GM18868 (cell line): ENCODE data around the gene PER2.
"Not testable (repeated sequence)": the region's sequence is repeated elsewhere in the genome, so short reads cannot be mapped to it uniquely, and the experiment has no call there.

Source experiments
- ATAC-seq: cut with Tn5 transposase; IDR thresholded peaks from one replicate; pipeline ENCODE4 v1.9.1; 2021; ENCODE audit warnings: mild to moderate bottlenecking, moderate library complexity; ENCODE audit not compliant: unreplicated experiment

Gene PER2, protein sequence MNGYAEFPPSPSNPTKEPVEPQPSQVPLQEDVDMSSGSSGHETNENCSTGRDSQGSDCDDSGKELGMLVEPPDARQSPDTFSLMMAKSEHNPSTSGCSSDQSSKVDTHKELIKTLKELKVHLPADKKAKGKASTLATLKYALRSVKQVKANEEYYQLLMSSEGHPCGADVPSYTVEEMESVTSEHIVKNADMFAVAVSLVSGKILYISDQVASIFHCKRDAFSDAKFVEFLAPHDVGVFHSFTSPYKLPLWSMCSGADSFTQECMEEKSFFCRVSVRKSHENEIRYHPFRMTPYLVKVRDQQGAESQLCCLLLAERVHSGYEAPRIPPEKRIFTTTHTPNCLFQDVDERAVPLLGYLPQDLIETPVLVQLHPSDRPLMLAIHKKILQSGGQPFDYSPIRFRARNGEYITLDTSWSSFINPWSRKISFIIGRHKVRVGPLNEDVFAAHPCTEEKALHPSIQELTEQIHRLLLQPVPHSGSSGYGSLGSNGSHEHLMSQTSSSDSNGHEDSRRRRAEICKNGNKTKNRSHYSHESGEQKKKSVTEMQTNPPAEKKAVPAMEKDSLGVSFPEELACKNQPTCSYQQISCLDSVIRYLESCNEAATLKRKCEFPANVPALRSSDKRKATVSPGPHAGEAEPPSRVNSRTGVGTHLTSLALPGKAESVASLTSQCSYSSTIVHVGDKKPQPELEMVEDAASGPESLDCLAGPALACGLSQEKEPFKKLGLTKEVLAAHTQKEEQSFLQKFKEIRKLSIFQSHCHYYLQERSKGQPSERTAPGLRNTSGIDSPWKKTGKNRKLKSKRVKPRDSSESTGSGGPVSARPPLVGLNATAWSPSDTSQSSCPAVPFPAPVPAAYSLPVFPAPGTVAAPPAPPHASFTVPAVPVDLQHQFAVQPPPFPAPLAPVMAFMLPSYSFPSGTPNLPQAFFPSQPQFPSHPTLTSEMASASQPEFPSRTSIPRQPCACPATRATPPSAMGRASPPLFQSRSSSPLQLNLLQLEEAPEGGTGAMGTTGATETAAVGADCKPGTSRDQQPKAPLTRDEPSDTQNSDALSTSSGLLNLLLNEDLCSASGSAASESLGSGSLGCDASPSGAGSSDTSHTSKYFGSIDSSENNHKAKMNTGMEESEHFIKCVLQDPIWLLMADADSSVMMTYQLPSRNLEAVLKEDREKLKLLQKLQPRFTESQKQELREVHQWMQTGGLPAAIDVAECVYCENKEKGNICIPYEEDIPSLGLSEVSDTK (N-terminal part only)

DNA sequence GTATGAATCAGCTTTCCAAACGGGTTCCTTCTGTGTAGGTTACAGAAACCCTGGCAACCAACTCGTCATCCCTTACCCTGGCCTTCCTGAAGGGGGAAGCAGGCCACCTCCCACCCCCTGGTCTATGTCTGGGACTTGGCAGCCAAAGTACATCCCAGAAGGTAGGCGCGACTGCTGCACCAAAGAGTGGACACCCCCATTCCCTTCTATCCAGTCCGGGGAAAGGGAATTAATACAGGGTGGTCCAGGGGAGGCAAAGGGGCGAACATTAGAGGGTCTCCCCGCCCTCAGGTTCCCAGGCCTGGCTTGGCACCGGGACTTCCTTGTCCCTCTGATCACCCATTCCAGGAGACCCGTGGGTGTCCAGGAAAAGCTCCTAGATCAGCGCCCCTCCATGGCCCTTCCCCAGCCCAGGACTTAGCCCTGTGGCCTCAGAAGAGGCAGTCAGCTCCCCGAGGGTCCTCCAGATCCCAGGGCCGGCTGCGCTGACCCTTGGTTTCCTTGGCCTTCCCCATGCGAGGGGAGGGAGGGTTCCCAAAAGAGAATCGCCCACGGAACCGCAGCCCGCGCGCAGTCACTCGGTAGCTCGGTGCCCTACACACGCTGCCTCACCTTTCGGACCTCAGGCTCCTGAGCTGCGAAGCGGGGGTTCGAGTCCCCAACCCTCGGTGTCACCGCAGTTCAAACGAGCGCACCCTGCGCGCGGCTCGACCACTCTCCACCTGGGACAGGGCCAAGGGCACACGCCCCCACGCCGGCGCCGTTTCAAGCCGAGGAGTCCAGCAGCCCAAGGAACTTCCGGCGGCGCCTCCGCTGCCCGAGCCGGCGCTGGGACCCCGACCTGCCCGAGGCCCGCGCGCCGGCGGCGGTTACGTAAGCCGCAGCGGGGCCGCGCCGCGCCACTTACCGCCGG lies at the start of gene PER2:
Gene PER2 (minus strand): TSS at position 874 of the 913 bp plus-strand sequence. CDS start 10,674 bp downstream, outside the sequence.
- peak; percentile 35 for ATAC-seq

DNA sequence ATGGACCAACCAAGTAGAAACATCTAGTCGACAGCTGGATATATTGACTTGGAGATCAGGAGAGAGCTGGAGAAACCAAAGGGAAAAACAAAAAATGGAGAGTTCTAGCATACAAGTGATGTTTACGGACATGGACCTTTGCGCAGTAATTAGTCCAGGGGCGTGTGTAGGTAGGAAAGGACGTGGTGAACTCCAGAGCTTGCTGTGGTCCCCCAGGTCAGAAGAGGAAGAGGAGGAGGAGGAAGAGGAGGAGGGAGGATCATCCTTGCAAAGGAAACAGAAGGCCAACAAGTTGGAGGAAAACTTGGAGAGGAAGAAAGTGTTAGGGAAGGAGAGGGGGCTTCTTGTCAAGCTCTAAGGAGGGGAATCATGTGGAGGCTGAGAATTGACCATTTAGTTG lies 49.4 kb upstream of the PER2 start:
- no peak for ATAC-seq

DNA sequence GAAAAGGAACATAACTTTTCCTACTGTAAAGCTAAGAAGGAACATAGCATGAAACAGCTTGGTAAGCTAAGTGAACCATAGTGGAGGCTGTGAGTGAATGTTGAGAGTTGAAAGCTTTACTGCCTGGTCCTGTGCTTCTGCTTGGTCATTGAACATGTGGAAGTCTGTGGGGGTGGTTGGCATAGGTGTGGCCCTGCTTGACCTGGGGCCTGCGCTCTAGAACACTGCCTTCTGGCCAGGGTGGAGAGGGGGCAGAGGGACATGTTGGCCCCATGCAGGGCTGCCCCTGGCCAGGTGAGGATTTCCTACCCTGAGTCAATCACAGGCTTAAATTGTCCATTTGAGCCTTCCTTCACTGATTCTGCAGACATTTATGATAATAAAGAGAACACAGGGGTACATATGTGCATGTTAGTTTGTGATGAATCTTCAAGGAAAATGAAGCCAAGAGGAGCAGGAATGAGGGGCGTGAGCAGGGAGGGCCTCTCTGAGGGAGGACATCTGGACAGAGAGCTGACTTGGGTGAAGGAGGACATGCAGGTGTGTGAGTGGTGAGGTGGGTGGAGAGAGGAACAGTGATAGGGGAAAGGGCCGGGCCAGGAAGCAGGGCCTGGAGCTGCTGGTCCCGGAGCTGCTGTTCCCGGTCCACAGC lies 48.5 kb upstream of the PER2 start:
- ATAC-seq = no peak

DNA sequence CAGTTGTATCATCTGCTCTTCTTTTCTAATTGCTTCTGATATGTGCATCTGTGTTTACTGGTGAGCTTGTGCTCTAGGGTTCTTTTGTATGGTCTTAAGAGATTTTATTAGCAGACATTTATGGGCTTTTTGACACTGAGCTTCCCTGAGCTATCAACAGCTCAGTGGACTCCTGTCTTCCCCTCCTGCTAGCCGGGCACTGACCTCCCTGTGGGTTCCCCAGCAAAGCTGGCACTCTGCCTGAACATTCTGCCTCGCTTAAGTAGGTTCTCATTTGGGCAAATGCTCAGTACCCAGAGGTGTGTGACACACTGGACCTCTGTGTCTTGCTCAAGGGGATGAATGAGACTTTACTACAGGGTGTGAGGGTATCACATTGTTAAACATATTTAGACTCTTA lies 47.7 kb upstream of the PER2 start:
- no peak for ATAC-seq

DNA sequence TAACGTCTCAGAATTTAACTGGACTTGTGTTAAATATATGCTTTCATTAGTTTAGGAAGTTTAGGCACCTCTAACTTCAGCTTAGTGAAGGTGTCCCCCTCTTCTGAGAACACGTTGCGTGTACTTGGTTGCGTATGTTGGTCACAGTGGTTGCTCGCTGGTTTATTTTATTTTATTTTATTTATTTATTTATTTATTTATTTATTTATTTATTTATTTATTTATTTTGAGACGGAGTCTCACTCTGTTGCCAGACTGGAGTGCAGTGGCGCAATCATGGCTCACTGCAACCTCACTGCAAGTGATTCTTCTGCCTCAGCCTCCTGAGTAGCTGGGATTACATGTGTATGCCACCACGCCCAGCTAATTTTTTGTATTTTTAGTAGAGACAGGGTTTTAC lies 47.2 kb upstream of the PER2 start:
- ATAC-seq = not testable (repeated sequence)

DNA sequence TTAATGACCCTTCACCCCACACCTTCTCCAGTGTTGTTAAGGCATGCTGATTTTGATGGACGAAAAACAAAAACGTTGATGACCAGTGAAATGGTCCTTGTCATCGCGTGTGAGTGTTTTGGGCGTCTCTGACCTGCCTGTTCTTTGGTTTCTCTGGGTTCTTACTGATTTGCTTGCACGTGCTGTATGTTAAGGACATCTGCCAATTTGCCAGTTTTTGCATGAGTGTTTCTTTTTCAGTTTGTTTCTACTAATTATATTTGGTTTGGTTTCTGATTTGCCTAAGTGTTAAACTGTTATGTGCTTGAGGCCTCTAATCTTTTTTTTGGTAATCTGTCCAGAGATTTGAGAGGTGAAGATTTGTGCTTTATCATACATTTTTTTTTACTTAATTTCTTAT lies 46.5 kb upstream of the PER2 start:
- ATAC-seq = no peak

DNA sequence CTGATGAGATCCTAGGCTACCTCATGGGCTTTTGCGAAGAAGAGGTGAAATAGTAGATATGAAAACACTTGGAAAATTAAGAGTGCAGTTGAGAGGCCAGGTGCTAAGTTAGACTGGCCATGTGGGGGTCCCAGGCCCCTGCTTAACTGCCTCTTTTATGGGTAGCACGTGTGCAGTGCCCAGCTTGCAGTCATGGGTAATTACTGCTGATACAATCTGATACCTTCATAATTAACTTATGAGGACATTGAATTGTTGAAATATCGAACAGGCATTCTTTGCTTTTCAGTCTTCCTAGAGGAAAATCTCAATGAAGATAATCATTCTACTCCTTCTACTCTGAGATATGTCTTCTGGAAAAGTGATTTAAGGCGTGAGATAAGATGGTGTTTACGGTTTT lies 43.5 kb upstream of the PER2 start:
- no peak for ATAC-seq

DNA sequence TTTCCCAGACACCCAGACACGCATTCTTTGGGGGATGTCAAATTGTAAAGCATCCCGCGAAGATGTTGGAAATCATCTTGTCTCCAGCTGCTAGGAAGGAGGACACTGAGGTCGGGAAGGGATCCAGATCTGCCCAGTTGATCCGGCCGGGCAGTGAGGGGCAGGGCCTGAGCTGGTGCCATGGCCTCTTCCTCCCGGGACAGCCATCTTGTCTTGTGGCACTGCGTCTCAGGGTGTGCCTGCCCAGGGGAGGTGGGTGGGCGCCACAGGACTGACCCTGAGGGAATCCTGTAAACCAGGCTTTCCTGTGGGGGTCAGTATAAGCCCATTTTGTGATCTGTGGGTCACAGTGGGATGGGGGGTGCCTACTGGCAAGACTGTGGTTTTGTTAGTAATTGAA lies 42.0 kb upstream of the PER2 start:
- no peak for ATAC-seq

DNA sequence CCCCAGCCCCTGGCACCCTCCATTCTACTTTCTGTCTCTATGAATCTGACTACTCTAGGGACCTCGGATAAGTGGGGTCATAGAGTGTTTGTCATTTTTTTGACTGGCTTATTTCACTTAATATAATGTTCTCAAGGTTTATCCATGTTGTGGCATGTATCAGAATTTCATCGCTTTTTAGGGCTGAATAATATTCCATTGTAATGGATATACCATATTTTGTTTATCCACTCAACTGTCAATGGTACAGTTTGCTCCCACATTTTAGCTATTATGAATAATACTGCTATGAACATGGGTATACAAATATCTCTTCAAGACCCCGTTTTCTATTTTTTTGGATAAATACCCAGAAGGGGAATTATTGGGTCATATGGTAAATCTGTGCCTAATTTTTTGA lies 39.3 kb upstream of the PER2 start:
- ATAC-seq = no peak

DNA sequence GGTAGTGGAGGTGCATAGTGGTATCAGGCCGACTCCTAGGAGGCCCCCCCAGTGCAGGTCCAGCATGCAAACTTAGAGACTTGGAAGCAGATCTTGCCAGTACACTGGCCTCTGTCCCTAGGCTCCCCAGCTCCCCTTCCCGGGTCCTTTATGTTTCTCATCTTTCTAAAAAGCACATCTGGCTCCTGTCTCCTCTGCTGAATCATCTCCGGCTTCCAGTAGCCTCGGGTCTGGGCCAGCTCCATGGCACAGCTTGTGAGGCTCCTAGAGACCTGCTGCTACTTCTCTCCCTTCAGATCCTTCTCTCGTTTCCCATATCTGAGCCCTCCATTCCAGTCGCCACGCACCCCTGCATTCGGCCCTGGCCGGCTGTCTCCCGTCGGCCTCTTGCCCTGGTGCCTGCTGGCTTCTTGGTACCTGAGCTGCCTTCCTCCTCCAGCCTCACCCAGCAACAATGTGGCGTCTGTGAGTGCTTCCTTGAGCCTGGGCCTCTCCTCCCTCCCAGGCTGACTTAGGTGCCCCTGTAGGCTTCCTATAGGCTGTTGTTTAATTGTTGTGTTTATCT lies 38.5 kb upstream of the PER2 start:
- ATAC-seq = no peak

DNA sequence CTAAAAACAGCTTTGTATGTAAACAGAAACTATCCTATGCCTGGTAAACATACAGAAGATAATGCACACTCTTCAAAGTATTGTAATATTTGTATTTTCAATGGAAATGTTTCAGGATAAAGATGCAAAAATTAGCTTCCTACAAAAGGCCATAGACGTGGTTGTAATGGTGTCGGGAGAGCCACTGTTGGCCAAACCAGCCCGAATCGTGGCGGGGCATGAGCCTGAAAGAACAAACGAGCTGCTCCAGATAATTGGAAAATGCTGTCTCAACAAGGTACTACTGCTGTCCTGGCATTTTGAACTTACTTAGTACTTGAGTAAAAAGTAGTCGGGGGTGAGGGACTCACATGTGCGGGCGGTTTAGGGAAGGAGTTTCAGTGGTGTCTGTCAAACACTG lies 37.3 kb upstream of the PER2 start:
- ATAC-seq = no peak

DNA sequence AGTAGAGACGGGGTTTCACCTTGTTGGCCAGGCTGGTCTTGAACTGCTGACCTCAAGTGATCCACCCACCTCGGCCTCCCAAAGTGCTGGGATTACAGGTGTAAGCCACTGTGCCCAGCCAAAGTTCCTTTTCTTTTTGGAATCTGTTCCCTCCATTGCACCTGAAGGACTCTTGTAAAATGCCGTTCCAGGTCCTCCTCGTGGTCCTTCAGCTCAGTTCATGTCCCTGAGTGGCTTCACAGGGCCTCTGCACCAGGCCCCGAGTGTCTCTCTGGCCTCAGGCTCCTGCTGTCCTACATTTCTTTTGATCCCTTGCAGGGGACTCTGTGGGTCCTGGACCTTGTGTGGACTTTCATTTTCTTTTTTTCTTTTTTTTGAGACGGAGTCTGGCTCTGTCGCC lies 35.8 kb upstream of the PER2 start:
- ATAC-seq = not testable (repeated sequence)

DNA sequence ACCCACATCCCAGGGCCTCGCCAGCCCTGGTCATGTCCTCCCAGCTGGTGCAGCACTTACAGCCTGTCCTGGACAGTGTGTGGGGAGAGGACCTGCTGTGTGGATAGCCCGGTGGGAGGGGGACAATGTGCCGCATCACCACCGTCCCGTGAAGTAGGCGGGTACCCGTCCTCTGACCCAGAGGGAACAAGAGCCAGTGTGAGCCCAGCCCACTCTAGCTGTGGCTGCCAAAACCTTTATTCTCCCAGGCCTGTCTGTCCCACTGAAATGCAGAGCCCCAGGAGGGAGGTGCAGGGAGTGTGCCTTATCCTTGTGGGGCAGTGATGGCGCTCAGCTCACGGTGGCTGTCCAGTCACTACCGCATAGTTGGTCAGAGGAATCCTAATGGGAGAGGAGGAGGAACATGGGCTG lies 33.6 kb upstream of the PER2 start:
- no peak for ATAC-seq

DNA sequence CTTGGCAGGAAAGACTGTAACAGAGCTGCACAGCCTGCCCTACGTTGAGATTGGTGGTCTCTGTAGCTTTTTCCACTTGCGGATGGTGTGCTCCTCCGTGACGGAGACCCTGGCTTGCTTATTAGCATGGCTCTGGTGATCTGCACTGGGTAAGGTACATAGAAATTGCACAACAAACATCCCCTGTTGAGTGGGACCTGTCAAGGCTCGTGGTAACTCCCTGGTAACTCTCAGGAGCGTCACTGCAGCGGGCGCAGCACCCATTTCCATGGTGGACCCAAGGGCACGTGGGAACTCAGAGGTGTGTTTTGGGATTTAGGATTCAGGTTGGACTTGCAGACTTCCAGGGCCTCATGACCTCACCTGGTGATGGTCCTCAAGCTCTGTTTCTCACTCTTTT lies 33.1 kb upstream of the PER2 start:
- ATAC-seq = no peak

DNA sequence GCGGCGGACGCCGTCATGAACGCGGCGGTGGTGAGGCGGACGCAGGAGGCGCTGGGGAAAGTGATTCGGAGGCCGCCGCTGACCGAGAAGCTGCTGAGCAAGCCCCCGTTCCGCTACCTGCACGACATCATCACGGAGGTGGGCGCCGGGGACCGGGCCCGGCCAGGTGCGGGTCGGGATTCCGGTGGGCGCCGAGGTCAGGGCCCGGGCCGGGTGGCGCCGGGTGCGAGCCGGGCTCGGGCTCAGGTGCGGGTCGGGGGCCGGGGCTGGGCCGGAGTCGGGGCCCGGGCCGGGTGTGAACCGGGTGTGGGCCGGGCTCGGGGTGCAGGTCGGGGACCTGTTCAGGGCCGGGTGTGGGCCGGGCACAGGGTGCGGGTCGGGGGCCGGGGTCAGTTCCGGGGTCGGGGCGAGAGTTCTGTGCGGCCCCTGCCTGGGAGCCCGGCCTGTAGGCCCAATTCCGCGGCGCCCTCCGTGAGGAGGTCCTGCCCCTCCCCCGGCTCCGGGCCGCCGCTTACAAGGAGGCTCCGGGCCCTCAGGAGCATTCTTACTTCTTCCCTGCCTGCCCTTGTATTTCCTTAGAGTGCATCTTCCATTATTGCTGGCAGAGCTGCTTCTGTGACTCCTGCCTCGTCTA lies 32.4 kb upstream of the PER2 start:
- peak; percentile 28 for ATAC-seq

DNA sequence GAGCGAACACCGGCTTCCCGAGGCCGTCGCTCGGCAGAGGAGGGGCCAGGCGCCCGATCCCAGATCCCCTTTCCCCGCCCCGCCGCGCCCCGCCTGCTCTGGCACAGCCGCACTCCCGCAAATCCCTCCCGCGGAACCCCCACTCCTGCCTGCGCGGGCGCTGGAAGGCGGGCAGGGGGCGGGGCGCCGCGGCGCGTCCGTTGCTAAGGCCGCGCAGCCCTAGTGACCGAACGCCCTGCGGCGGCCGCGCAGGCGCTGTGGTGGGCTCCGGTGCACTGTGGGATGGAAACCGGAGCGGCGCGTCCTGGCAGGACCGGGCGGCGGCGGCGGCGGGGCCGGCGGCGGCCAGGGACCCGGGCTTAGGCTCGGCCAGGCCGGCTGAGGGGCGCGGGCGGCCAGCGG lies 31.8 kb upstream of the PER2 start, which contains the start of gene TRAF3IP1:
Gene TRAF3IP1 (plus strand): TSS at position 273 of the 402 bp plus-strand sequence. CDS start 145 bp downstream, outside the sequence.
- ATAC-seq = peak; percentile 98

DNA sequence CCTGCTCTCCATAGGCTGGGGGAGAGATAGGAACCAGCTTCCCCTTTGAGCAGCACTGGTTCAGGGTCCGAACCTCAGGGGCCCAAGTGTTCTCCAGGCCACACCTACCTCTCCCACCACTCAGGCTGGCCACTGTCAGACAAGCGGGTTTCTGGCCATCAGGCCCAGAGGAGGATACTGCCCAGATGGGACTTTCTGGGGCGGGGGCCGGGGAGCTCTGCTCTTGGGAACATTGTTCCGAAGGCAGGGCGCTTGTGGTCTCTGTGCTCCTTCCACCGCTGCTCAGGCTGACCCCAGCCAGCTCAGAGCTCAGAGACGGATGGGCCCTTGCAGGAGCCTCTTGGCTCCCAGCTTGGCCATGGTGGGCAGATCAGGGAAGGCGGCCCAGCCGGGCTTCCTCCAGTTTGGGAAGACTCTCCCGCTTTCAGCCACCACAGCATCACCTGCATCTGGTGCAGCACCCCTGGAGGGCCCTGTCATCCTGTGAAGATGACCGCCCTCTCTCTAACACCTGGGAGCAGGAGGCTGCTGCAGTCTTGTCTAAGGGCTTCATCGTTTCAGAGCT lies 26.7 kb upstream of the PER2 start:
- ATAC-seq = no peak

DNA sequence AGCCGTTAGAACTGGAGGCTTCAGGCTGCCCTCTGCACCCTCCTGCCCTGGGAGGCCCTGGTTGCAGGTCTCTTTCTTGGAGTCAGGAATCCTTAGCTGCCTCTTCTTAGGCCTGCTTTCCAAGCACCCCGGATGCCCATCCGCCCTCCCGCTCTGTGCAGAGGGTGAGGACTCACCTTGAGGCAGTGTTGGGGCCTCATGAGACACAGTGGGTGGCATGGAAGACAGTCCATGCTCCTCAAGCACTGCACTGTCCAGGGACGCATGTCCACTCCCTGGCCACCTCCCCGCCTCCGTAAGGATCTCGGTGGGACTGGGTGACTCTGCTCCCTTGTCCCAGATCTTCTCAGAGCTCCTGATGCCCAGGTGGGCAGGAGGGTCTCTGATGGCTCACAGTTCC lies 26.2 kb upstream of the PER2 start:
- ATAC-seq = no peak

DNA sequence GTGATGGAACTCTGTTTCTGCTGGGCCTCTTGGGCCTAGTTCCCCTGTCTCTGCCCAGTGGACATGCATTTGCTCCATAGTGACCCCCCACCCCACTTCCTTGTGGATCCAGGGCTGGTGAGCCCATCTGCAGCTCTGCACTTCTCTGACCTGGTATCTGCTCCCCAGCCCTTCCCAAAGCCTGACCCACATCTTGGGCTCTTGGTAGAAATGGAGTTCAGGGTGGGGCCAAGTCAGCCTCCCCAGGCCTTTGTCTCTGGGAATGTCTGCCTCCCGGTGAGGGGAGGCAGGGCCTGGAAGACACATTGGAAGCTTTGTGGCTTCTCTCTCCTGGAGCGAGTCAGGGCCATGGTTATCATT lies 25.6 kb upstream of the PER2 start:
- no peak for ATAC-seq
